GM23338 (cell line): ENCODE data around the gene ZBTB44. TPM values are rescaled to one million over a fixed set of nuclear protein-coding genes. Genes with fewer than 3 reads are reported as not detected.

Experiments used
- ATAC-seq: fragments of 200-7000 bp; cut with Tn5 transposase; 3 replicates; pipeline ENCODE4 v1.9.1; 2020
- DNase-seq: peaks from one replicate; pipeline ENCODE4 v3.0.0-alpha.2; 2015; ENCODE audit warnings: low spot score
- H2AFZ ChIP-seq: fragments of 200-600 bp; sonication (generic); 2 replicates; pipeline ENCODE4 v1.8.0; 2016; ENCODE audit warnings: antibody characterized with exemption, mild to moderate bottlenecking, moderate library complexity
- H3F3A ChIP-seq: fragments of 200-600 bp; sonication (generic); replicated peaks from 2 replicates; pipeline ENCODE4 v1.8.0; 2017; ENCODE audit warnings: antibody characterized with exemption, mixed run types, low read depth
- H3K27ac ChIP-seq: fragments of 200-600 bp; sonication (generic); 2 replicates; pipeline ENCODE4 v1.6.1; 2016; ENCODE audit warnings: low read depth
- H3K27me3 ChIP-seq: fragments of 200-600 bp; sonication (generic); 2 replicates; pipeline ENCODE4 v1.8.0; 2016; ENCODE audit warnings: mild to moderate bottlenecking, mixed run types, moderate library complexity; ENCODE audit not compliant: insufficient read depth
- H3K36me3 ChIP-seq: fragments of 200-600 bp; sonication (generic); 2 replicates; pipeline ENCODE4 v1.8.0; 2016; ENCODE audit warnings: mild to moderate bottlenecking; ENCODE audit not compliant: insufficient read depth
- H3K4me1 ChIP-seq: fragments of 200-600 bp; sonication (generic); 2 replicates; pipeline ENCODE4 v1.8.0; 2016; ENCODE audit warnings: mild to moderate bottlenecking, moderate library complexity; ENCODE audit not compliant: insufficient read depth
- H3K4me2 ChIP-seq: fragments of 200-600 bp; sonication (generic); 2 replicates; pipeline ENCODE4 v1.7.1; 2017; ENCODE audit warnings: mixed run types
- H3K4me3 ChIP-seq: fragments of 200-600 bp; sonication (generic); 2 replicates; pipeline ENCODE4 v1.6.1; 2016; ENCODE audit warnings: mixed run types
- H3K79me2 ChIP-seq: fragments of 200-600 bp; sonication (generic); replicated peaks from 2 replicates; pipeline ENCODE4 v1.8.0; 2017; ENCODE audit warnings: mild to moderate bottlenecking; ENCODE audit not compliant: insufficient read depth
- H3K9me2 ChIP-seq: fragments of 200-600 bp; sonication (generic); 2 replicates; pipeline ENCODE4 v1.8.0; 2017; ENCODE audit not compliant: insufficient read depth
- H4K20me1 ChIP-seq: fragments of 200-600 bp; sonication (generic); replicated peaks from 2 replicates; pipeline ENCODE4 v1.8.0; 2017; ENCODE audit warnings: mild to moderate bottlenecking; ENCODE audit not compliant: insufficient read depth
- H3K27ac Mint-ChIP-seq: 2 replicates; pipeline ENCODE4 v1.8.0; 2020; ENCODE audit warnings: inconsistent platforms, mild to moderate bottlenecking, moderate library complexity, mixed read lengths
- H3K27me3 Mint-ChIP-seq: 3 replicates; pipeline ENCODE4 v1.8.0; 2022; ENCODE audit warnings: low read depth, mild to moderate bottlenecking, moderate library complexity, mixed read lengths, inconsistent platforms; ENCODE audit not compliant: insufficient read depth, poor library complexity
- H3K36me3 Mint-ChIP-seq: 3 replicates; pipeline ENCODE4 v1.8.0; 2021; ENCODE audit warnings: low read depth, mild to moderate bottlenecking, inconsistent platforms, moderate library complexity, mixed read lengths
- H3K4me1 Mint-ChIP-seq: 3 replicates; pipeline ENCODE4 v1.8.0; 2020; ENCODE audit warnings: mild to moderate bottlenecking, inconsistent platforms, mixed read lengths
- H3K4me3 Mint-ChIP-seq: 3 replicates; pipeline ENCODE4 v1.8.0; 2021; ENCODE audit warnings: moderate library complexity, mild to moderate bottlenecking, inconsistent platforms, mixed read lengths
- H3K9me3 Mint-ChIP-seq: 3 replicates; pipeline ENCODE4 v1.8.0; 2020; ENCODE audit warnings: moderate library complexity, mild to moderate bottlenecking, inconsistent platforms, mixed read lengths
- EZH2 ChIP-seq: fragments of 200-600 bp; sonication (generic); IDR thresholded peaks from one replicate; pipeline ENCODE4 v1.8.0; 2017; ENCODE audit warnings: antibody characterized with exemption, mild to moderate bottlenecking, low read depth; ENCODE audit not compliant: unreplicated experiment
- EZH2phosphoT487 ChIP-seq: fragments of 200-600 bp; sonication (generic); IDR thresholded peaks from one replicate; pipeline ENCODE4 v1.8.1; 2018; ENCODE audit warnings: antibody characterized with exemption; ENCODE audit not compliant: unreplicated experiment
- NANOG ChIP-seq: IDR thresholded peaks from 2 replicates; pipeline ENCODE4 v1.6.1; 2016; ENCODE audit warnings: antibody characterized with exemption, borderline replicate concordance
- STAT1 ChIP-seq: IDR thresholded peaks from one replicate; pipeline ENCODE4 v1.6.1; 2016; ENCODE audit warnings: antibody characterized with exemption; ENCODE audit not compliant: unreplicated experiment
- ZNF331 ChIP-seq: fragments of 250-450 bp; sonication (Bioruptor Pico); IDR thresholded peaks from 2 replicates; pipeline ENCODE4 v1.5.0; 2020; ENCODE audit warnings: low read depth, mild to moderate bottlenecking, moderate library complexity
- polyA plus RNA-seq: library from polyadenylated mRNA; unstranded; fragments of >200 nt; fragmentation: Nextera tagmentation; extraction: Ambion mirVana; gene quantifications from 2 replicates; pipeline ENCODE4 v1.2.1, GENCODE V29; 2016
- total RNA-seq: library from RNA; depleted of rRNA; stranded (reverse); fragments of >200 nt; shearing (Covaris generic); gene quantifications from 2 replicates; pipeline ENCODE4 v1.2.3, GENCODE V29; 2014
- TF ChIP-seq, protein P1 (sequence below): fragments of 250-450 bp; sonication (Bioruptor Pico); IDR thresholded peaks from 2 replicates; pipeline ENCODE4 v1.5.0; 2020; ENCODE audit warnings: mild to moderate bottlenecking, moderate library complexity
- TF ChIP-seq, protein P2 (sequence below), 2 experiments: fragments of 200-600 bp in 1 of 2; sonication (generic) in 1 of 2; conservative IDR thresholded peaks; 2 replicates each; pipeline versions ENCODE4 v1.5.1 to v1.6.1; 2016 to 2017; ENCODE audit warnings: antibody characterized with exemption in 2 of 2, low read depth in 2 of 2, mild to moderate bottlenecking in 2 of 2, moderate library complexity in 1 of 2
- TF ChIP-seq, protein P3 (sequence below): IDR thresholded peaks from 2 replicates; pipeline ENCODE4 v1.6.1; 2016; ENCODE audit warnings: antibody characterized with exemption
- TF ChIP-seq, protein P4 (sequence below): IDR thresholded peaks from one replicate; pipeline ENCODE4 v1.6.1; 2018; ENCODE audit warnings: antibody characterized with exemption; ENCODE audit not compliant: unreplicated experiment

Gene ZBTB44
- total and polyA plus RNA-seq, 2 experiments from 2014 or later = 61.2 to 102 TPM

DNA sequence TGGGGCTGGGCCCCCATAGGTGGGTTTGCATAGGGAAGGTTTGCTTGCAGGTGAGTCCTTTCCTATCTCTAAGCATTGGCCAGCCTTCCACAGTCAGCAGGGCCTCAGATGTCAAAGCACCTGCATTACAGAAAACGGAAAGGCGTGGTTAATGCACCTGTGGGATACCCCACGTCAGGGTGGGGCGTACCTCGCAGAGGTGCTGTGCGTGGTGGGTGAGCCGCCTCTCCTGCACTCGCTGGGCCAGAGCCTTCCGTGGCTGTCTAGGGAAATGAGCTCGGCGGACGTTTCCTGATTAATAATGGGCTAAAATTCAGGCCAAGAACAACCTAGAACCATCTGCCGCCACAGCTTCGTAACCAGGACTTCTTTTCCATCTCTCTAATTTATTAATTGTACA is 122.8 kb downstream of the ZBTB44 start:
- no peaks in the 10 kb centered on the region for H3F3A ChIP-seq
- no peaks in the 10 kb centered on the region for H3K9me2 ChIP-seq
- ATAC-seq = no peak
- no peak for DNase-seq
- Mint-ChIP-seq H3K27me3 (peaks cover 3% of the 10 kb centered on the region), H3K4me1 (no peaks in the 10 kb centered on the region; the same call in 2 of the 3 replicates), H3K27ac (no peak overlapping the region), H3K9me3 (no peaks in the 10 kb centered on the region), H3K36me3 (peaks cover 3% of the 10 kb centered on the region; the same call in 2 of the 3 replicates), H3K4me3 (no peak overlapping the region)
- H3K4me3 ChIP-seq = no peak overlapping the region
- no peaks in the 10 kb centered on the region for H3K79me2 ChIP-seq
- no peaks in the 10 kb centered on the region for H3K27me3 ChIP-seq
- TF ChIP-seq, protein P1, sequence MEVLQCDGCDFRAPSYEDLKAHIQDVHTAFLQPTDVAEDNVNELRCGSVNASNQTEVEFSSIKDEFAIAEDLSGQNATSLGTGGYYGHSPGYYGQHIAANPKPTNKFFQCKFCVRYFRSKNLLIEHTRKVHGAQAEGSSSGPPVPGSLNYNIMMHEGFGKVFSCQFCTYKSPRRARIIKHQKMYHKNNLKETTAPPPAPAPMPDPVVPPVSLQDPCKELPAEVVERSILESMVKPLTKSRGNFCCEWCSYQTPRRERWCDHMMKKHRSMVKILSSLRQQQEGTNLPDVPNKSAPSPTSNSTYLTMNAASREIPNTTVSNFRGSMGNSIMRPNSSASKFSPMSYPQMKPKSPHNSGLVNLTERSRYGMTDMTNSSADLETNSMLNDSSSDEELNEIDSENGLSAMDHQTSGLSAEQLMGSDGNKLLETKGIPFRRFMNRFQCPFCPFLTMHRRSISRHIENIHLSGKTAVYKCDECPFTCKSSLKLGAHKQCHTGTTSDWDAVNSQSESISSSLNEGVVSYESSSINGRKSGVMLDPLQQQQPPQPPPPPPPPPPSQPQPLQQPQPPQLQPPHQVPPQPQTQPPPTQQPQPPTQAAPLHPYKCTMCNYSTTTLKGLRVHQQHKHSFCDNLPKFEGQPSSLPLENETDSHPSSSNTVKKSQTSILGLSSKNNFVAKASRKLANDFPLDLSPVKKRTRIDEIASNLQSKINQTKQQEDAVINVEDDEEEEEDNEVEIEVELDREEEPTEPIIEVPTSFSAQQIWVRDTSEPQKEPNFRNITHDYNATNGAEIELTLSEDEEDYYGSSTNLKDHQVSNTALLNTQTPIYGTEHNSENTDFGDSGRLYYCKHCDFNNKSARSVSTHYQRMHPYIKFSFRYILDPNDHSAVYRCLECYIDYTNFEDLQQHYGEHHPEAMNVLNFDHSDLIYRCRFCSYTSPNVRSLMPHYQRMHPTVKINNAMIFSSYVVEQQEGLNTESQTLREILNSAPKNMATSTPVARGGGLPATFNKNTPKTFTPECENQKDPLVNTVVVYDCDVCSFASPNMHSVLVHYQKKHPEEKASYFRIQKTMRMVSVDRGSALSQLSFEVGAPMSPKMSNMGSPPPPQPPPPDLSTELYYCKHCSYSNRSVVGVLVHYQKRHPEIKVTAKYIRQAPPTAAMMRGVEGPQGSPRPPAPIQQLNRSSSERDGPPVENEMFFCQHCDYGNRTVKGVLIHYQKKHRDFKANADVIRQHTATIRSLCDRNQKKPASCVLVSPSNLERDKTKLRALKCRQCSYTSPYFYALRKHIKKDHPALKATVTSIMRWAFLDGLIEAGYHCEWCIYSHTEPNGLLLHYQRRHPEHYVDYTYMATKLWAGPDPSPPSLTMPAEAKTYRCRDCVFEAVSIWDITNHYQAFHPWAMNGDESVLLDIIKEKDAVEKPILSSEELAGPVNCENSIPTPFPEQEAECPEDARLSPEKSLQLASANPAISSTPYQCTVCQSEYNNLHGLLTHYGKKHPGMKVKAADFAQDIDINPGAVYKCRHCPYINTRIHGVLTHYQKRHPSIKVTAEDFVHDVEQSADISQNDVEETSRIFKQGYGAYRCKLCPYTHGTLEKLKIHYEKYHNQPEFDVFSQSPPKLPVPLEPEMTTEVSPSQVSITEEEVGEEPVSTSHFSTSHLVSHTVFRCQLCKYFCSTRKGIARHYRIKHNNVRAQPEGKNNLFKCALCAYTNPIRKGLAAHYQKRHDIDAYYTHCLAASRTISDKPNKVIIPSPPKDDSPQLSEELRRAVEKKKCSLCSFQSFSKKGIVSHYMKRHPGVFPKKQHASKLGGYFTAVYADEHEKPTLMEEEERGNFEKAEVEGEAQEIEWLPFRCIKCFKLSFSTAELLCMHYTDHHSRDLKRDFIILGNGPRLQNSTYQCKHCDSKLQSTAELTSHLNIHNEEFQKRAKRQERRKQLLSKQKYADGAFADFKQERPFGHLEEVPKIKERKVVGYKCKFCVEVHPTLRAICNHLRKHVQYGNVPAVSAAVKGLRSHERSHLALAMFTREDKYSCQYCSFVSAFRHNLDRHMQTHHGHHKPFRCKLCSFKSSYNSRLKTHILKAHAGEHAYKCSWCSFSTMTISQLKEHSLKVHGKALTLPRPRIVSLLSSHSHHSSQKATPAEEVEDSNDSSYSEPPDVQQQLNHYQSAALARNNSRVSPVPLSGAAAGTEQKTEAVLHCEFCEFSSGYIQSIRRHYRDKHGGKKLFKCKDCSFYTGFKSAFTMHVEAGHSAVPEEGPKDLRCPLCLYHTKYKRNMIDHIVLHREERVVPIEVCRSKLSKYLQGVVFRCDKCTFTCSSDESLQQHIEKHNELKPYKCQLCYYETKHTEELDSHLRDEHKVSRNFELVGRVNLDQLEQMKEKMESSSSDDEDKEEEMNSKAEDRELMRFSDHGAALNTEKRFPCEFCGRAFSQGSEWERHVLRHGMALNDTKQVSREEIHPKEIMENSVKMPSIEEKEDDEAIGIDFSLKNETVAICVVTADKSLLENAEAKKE = no peak
- TF ChIP-seq, protein P2, sequence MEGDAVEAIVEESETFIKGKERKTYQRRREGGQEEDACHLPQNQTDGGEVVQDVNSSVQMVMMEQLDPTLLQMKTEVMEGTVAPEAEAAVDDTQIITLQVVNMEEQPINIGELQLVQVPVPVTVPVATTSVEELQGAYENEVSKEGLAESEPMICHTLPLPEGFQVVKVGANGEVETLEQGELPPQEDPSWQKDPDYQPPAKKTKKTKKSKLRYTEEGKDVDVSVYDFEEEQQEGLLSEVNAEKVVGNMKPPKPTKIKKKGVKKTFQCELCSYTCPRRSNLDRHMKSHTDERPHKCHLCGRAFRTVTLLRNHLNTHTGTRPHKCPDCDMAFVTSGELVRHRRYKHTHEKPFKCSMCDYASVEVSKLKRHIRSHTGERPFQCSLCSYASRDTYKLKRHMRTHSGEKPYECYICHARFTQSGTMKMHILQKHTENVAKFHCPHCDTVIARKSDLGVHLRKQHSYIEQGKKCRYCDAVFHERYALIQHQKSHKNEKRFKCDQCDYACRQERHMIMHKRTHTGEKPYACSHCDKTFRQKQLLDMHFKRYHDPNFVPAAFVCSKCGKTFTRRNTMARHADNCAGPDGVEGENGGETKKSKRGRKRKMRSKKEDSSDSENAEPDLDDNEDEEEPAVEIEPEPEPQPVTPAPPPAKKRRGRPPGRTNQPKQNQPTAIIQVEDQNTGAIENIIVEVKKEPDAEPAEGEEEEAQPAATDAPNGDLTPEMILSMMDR (conservative IDR thresholded peaks at IDR 0.05; ENCODE audit: low read depth in 2 of 2) = no peak
- TF ChIP-seq, protein P3, sequence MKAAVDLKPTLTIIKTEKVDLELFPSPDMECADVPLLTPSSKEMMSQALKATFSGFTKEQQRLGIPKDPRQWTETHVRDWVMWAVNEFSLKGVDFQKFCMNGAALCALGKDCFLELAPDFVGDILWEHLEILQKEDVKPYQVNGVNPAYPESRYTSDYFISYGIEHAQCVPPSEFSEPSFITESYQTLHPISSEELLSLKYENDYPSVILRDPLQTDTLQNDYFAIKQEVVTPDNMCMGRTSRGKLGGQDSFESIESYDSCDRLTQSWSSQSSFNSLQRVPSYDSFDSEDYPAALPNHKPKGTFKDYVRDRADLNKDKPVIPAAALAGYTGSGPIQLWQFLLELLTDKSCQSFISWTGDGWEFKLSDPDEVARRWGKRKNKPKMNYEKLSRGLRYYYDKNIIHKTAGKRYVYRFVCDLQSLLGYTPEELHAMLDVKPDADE = no peak
- no peak for TF ChIP-seq EZH2phosphoT487
- TF ChIP-seq, protein P4, sequence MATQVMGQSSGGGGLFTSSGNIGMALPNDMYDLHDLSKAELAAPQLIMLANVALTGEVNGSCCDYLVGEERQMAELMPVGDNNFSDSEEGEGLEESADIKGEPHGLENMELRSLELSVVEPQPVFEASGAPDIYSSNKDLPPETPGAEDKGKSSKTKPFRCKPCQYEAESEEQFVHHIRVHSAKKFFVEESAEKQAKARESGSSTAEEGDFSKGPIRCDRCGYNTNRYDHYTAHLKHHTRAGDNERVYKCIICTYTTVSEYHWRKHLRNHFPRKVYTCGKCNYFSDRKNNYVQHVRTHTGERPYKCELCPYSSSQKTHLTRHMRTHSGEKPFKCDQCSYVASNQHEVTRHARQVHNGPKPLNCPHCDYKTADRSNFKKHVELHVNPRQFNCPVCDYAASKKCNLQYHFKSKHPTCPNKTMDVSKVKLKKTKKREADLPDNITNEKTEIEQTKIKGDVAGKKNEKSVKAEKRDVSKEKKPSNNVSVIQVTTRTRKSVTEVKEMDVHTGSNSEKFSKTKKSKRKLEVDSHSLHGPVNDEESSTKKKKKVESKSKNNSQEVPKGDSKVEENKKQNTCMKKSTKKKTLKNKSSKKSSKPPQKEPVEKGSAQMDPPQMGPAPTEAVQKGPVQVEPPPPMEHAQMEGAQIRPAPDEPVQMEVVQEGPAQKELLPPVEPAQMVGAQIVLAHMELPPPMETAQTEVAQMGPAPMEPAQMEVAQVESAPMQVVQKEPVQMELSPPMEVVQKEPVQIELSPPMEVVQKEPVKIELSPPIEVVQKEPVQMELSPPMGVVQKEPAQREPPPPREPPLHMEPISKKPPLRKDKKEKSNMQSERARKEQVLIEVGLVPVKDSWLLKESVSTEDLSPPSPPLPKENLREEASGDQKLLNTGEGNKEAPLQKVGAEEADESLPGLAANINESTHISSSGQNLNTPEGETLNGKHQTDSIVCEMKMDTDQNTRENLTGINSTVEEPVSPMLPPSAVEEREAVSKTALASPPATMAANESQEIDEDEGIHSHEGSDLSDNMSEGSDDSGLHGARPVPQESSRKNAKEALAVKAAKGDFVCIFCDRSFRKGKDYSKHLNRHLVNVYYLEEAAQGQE = no peak
- TF ChIP-seq STAT1 = no peak
- no peak for TF ChIP-seq ZNF331
- TF ChIP-seq NANOG = no peak
- TF ChIP-seq EZH2 = no peak
- no peak overlapping the region for H3K27ac ChIP-seq
- no peak overlapping the region for H2AFZ ChIP-seq
- H3K4me1 ChIP-seq = no peaks in the 10 kb centered on the region
- H4K20me1 ChIP-seq = no peaks in the 10 kb centered on the region
- H3K36me3 ChIP-seq = no peaks in the 10 kb centered on the region
- H3K4me2 ChIP-seq = no peak overlapping the region
